NT2/D1 (cell line): Measurements from ENCODE around the gene NPAS3.
A peak's percentile ranks its signal among the peaks of the same experiment; 100 is the strongest.

Source experiments
- DNase-seq: peaks from one replicate; pipeline ENCODE4 v3.0.0-alpha.2; 2011; ENCODE audit warnings: low read depth, low spot score
- H3K27me3 ChIP-seq: 2 replicates; pipeline ENCODE4 v1.6.0; 2011; ENCODE audit warnings: mild to moderate bottlenecking; ENCODE audit not compliant: insufficient read length, insufficient read depth
- H3K36me3 ChIP-seq: 2 replicates; pipeline ENCODE4 v1.6.1; 2011; ENCODE audit warnings: mild to moderate bottlenecking, low read length, mixed read lengths; ENCODE audit not compliant: insufficient read depth, insufficient read length
- H3K4me1 ChIP-seq: 2 replicates; pipeline ENCODE4 v1.5.1; 2011; ENCODE audit not compliant: insufficient read depth, insufficient read length
- H3K4me3 ChIP-seq: 2 replicates; pipeline ENCODE4 v1.5.1; 2011; ENCODE audit warnings: low read depth; ENCODE audit not compliant: insufficient read length
- H3K9ac ChIP-seq: 2 replicates; pipeline ENCODE4 v1.6.0; 2011; ENCODE audit warnings: low read depth; ENCODE audit not compliant: insufficient read length
- H3K9me3 ChIP-seq: 2 replicates; pipeline ENCODE4 v1.5.1; 2011; ENCODE audit warnings: mild to moderate bottlenecking, low read length; ENCODE audit not compliant: insufficient read depth
- SUZ12 ChIP-seq: IDR thresholded peaks from 2 replicates; pipeline ENCODE4 v1.6.1; 2011; ENCODE audit not compliant: insufficient read length, insufficient read depth; ENCODE audit errors: extremely low read depth
- YY1 ChIP-seq: IDR thresholded peaks from 2 replicates; pipeline ENCODE4 v1.6.1; 2011; ENCODE audit not compliant: insufficient read length, insufficient read depth
- ZNF274 ChIP-seq: IDR thresholded peaks from 2 replicates; pipeline ENCODE4 v1.6.1; 2011; ENCODE audit warnings: mild to moderate bottlenecking, low read depth, low read length

The NPAS3 gene

GRCh38 chr14:33131801-33132200, 193.1 kb downstream of the NPAS3 start:
- TF ChIP-seq YY1, result no peak
- TF ChIP-seq SUZ12, result no peak
- TF ChIP-seq ZNF274, result no peak
- Histone ChIP-seq H3K27me3 (no peaks in the 10 kb centered on the region), H3K4me1 (no peaks in the 10 kb centered on the region), H3K9me3 (no peaks in the 10 kb centered on the region), H3K36me3 (no peaks in the 10 kb centered on the region), H3K4me3 (no peak overlapping the region), H3K9ac (no peak overlapping the region)
- DNase-seq, result no peak

DNA sequence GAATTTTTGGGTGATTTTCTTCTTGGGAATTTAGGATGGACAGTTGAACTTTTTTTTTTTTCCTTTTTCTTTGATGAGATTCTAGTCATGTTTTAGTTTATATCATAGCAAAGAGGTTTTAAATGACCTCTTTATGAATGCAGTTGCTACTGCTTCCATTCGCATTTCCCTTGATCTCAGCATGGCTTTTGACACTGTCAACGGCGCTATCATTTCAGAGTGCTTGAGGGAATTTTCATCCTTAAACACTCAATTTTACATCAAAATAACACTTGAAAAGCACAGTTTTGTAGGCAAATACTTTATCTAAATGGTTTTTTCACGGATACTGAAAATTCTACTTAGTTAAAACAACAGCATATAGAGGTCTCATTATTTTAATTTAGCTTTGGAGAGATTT, 195.5 kb downstream of the NPAS3 start:
- no peak overlapping the region for H3K9ac ChIP-seq
- no peak overlapping the region for H3K4me3 ChIP-seq
- TF ChIP-seq YY1 (no peak), ZNF274 (no peak), SUZ12 (no peak)
- DNase-seq, result no peak
- no peaks in the 10 kb centered on the region for H3K27me3 ChIP-seq
- H3K9me3 ChIP-seq, result no peaks in the 10 kb centered on the region
- no peaks in the 10 kb centered on the region for H3K36me3 ChIP-seq
- no peaks in the 10 kb centered on the region for H3K4me1 ChIP-seq

DNA sequence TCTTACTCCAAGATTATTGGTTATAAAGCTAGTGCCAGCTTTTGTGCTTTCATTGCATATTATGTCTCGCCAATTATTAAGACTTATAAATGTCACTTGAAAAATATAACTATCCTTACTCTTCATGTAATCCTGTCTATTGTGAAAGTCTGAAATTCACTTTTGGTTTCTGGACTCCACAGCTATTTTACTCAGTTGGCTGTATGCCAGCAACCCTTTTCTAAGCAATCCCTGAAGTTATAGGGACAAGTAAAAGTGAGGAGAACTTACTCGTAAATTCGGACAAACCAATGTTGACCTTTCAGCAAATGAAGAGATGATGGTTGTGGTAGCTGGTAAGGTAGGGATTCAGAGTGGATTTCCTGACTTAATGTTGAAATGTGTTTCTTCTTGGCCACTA, 196.3 kb downstream of the NPAS3 start:
- Histone ChIP-seq H3K4me1 (no peaks in the 10 kb centered on the region), H3K4me3 (no peak overlapping the region), H3K9ac (no peak overlapping the region), H3K9me3 (no peaks in the 10 kb centered on the region), H3K27me3 (no peaks in the 10 kb centered on the region), H3K36me3 (no peaks in the 10 kb centered on the region)
- no peak for DNase-seq
- TF ChIP-seq SUZ12 (no peak), YY1 (no peak), ZNF274 (no peak)

DNA sequence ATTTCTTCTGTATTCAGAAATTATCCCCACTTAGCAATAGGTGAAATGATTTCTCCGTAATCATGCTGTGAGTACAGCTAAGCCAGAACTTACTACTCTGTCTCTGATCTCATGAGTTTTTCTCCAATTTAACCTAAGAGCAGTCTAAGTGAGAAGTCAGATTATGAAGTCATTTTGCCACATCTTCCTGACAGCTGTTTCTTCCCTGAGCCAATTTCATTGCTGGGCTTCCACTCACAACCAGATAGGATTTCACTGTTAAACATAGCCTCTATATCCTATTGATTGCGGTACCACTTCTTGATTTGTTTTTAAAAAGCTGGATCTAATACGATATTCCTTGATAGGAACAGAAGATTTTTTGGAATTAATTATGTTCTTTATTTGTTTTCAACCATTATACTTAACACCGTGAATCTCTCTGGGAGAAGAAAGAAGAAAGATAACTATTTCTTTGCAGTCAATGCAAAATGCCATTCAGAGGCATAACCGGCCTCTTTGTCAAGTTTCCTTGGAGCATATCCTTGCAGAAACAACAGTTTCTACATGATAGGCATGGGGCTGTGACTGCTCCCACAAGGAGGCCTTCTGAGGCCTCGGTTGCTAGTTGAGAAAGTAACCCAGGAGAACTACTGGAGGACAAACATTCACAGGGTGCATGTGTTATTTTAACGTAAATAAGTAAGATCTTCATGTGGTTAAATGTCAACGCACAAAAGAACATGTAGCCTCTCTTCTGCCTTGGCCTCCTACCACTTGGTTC, 212.2 kb downstream of the NPAS3 start:
- H3K9me3 ChIP-seq, result no peaks in the 10 kb centered on the region
- DNase-seq, result no peak
- H3K4me1 ChIP-seq, result no peaks in the 10 kb centered on the region
- H3K27me3 ChIP-seq, result no peaks in the 10 kb centered on the region
- H3K4me3 ChIP-seq, result no peak overlapping the region
- no peak overlapping the region for H3K9ac ChIP-seq
- H3K36me3 ChIP-seq, result no peaks in the 10 kb centered on the region
- no peak for TF ChIP-seq YY1
- TF ChIP-seq SUZ12, result no peak
- TF ChIP-seq ZNF274, result no peak

DNA sequence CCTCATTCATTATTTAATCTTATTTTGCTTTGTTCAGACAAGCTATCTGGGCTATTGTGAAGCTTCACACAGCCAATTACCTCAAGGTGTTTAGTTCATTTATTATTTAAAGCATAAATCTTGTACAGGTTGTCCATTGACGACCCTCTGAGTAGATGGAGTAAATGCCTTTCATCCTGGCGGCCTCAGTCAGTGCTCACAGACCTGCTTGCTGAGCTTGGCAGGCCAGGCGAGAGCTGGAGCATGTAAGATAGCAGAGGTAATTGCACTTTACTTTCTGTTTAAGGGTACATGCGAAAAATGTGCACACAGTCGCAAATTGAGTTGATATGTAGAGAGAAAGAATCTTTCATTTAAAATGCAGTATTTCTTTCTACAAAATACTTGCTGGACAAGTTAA, 224.4 kb downstream of the NPAS3 start:
- Histone ChIP-seq H3K36me3 (no peaks in the 10 kb centered on the region), H3K4me3 (no peak overlapping the region), H3K9me3 (no peaks in the 10 kb centered on the region), H3K27me3 (no peaks in the 10 kb centered on the region), H3K4me1 (no peaks in the 10 kb centered on the region), H3K9ac (no peak overlapping the region)
- DNase-seq, result no peak
- no peak for TF ChIP-seq YY1

GRCh38 chr14:33163600-33163999, 224.9 kb downstream of the NPAS3 start:
- no peak overlapping the region for H3K4me3 ChIP-seq
- no peak overlapping the region for H3K9ac ChIP-seq
- no peaks in the 10 kb centered on the region for H3K27me3 ChIP-seq
- no peaks in the 10 kb centered on the region for H3K9me3 ChIP-seq
- no peaks in the 10 kb centered on the region for H3K36me3 ChIP-seq
- no peaks in the 10 kb centered on the region for H3K4me1 ChIP-seq
- no peak for DNase-seq
- TF ChIP-seq ZNF274 (no peak), YY1 (no peak), SUZ12 (no peak)

DNA sequence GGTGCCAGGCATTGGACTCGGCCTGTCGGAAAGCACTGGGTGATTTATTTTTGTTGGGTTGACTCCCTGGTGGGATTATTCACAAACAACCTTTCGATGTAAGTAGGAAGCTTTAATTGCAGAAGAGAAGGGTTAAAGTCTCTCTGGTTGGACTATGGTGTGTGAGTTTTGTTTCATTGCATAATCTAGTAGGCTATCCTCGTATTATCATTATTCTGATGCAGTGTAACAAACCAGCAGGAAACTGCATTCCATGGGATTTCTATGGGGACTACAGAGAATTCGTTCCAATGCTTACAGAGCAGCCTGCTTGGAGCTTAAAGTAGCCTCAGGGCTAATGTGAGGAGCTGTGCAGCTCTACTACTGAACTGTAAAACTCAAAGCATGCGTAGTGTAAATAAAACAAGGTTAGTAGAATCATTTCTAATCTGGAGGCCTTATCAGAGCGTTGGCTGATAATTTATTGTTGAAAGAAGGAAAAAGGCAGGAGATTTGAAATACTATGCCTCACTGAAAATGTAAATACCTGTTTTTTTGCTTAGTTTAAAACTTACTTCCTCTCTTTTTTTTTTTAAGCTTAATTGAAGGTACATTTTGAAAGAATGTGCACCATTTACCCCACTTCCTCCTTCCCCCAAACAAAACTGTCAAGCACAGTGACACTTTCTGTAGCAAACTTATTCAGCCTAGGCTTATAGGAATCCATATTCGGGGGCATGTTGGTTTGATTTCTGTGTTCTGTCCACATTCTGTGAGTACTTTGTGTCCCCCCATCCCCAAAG, 226.7 kb downstream of the NPAS3 start:
- DNase-seq, result peak; percentile 6
- TF ChIP-seq YY1 (no peak), SUZ12 (no peak), ZNF274 (no peak)

More for the DNA sequence above, 226.7 kb downstream of the NPAS3 start:
- Histone ChIP-seq H3K9me3 (no peaks in the 10 kb centered on the region), H3K4me1 (no peaks in the 10 kb centered on the region), H3K27me3 (no peaks in the 10 kb centered on the region), H3K4me3 (no peak overlapping the region), H3K9ac (no peak overlapping the region), H3K36me3 (no peaks in the 10 kb centered on the region)
